Hematopoietic multipotent progenitor cell (in vitro differentiated cells): ENCODE measurements around the gene FAM219A. TPM values are rescaled to one million over a fixed set of nuclear protein-coding genes. Genes with fewer than 3 reads are reported as not detected.
"Not testable (repeated sequence)": the region's sequence is repeated elsewhere in the genome, so short reads cannot be mapped to it uniquely, and the experiment has no call there.

ENCODE experiments used
- DNase-seq, 3 donors: peaks; one replicate each; pipeline ENCODE4 v3.0.0-alpha.2; 2011 to 2015; ENCODE audit warnings: low read depth in 2 of 3, low spot score in 2 of 3
- small RNA-seq: library from RNA; depleted of rRNA; stranded (forward); fragments of <200 nt; gene quantifications from one replicate; pipeline ENCODE3, GENCODE V24; 2012
- total RNA-seq: library from RNA; depleted of rRNA; stranded (reverse); fragments of >200 nt; gene quantifications from one replicate; pipeline ENCODE4 v1.2.3, GENCODE V29; 2012

The FAM219A gene
- total RNA-seq, 1 donor = 3.2 TPM

- DNase-seq = no peak
These were observed 94.6 kb downstream of the FAM219A start for GRCh38 chr9:34363619-34364351.

GRCh38 chr9:34362614-34363214 is 95.7 kb downstream of the FAM219A start:
- no peak for DNase-seq

- not testable (repeated sequence) for DNase-seq
These were observed 105.4 kb downstream of the FAM219A start for GRCh38 chr9:34352957-34353356.

DNA sequence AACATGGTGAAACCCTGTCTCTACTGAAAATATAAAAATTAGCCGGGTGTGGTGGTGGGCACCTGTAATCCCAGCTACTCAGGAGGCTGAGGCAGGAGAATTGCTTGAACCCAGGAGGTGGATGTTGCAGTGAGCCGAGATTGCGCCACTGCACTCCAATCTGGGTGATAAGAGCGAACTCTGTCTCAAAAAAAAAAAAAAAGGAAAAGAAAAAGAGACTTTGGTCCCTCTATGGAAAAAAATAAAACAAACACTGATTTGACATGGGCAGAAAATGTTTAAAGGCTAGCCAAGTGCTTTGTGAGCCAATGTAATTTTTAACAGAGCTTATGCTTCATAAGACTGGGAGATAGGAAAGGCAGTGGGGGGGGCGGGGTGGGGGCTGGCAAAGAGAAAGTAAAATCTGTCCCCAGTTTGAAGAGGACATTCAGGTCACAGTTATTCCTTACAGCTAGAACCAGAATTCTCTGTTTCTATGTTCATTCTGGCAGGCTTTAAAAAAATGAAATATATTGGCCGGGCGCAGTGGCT is 106.2 kb downstream of the FAM219A start:
- not testable (repeated sequence) for DNase-seq

DNA sequence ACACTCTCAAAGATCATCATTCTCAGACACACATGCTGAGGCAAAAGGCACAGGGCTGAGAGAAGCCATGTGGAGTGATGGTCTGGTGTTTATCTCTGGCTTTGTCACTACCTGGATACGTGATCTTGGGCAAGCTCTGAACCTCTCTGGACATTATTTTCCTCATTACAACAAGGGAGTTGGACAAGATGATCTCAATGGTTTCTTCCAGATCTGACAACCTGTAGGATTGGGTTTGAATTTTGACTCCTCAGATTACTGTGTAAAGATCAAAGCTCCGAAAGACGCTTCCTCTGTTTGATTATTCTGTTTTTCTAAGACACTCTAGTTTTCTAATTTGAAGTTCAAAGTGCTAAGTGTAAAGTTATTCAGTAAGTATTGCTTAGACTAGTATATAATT is 109.0 kb downstream of the FAM219A start:
- no peak for DNase-seq

Small RNAs within 50 kb of the gene (small RNA-seq; reads per million reads assigned to genes)
- not detected for gene RF00019
- gene RN7SKP24 = not detected

Other genes starting within 250 kb of the FAM219A start
- 2.2 TPM for gene KIF24, start 129.3 kb downstream of the FAM219A start, total RNA-seq
- 14.3 TPM for gene NUDT2, start 129.0 kb downstream of the FAM219A start, total RNA-seq
- gene MYORG, start 81.7 kb downstream of the FAM219A start, total RNA-seq = 1.3 TPM
- gene DNAI1, start 235 bp upstream of the FAM219A start, total RNA-seq = not detected
- not detected for gene ENHO, start 64.4 kb upstream of the FAM219A start, total RNA-seq
- not detected for gene CNTFR, start 131.2 kb upstream of the FAM219A start, total RNA-seq
- gene RPP25L, start 153.5 kb upstream of the FAM219A start, total RNA-seq = 61.7 TPM
- gene DCTN3, start 161.9 kb upstream of the FAM219A start, total RNA-seq = 74.1 TPM
- gene ARID3C, start 170.5 kb upstream of the FAM219A start, total RNA-seq = not detected
- gene SIGMAR1, start 179.2 kb upstream of the FAM219A start, total RNA-seq = 61.4 TPM
- gene GALT, start 188.1 kb upstream of the FAM219A start, total RNA-seq = 108 TPM
- 11.8 TPM for gene IL11RA, start 193.6 kb upstream of the FAM219A start, total RNA-seq
- gene CCL27, start 204.1 kb upstream of the FAM219A start, total RNA-seq = not detected
- not detected for gene CCL19, start 232.7 kb upstream of the FAM219A start, total RNA-seq